ENCODE measurements around the gene PBX1.

DNA sequence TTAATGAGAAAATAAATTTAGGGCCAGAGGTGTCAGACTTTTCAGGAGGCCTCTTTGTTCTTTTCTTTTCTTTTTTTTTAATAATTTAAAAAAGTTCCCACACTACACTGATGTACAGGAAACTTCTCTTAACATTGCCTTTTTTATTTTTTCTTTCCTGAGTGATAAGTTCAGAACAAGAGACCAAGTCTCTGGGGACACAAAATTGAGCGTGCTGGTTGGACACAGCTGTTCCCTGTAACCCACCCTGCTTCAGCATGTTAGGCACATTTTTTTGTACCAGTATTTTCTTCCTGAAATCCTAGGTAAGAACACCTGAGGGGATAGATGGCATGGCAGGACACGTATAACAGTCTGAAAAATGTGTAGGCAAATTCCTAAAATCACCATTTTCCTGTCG, 50.1 kb downstream of the PBX1 start:
- no peak for TF ChIP-seq CTCF (IDR thresholded peaks at IDR 0.05)
- no peak for TF ChIP-seq POLR2A (IDR thresholded peaks at IDR 0.05)

All from right lobe of liver (tissue), 4 donors.